Measurements from ENCODE around the gene COG3. TPM values are rescaled to one million over a fixed set of nuclear protein-coding genes. Genes with fewer than 3 reads are reported as not detected.

Gene COG3
- total and polyA plus RNA-seq, 2 donors (not counting 1 experiment from before 2014, with no cell fraction given): 24.0 to 37.5 TPM

DNA sequence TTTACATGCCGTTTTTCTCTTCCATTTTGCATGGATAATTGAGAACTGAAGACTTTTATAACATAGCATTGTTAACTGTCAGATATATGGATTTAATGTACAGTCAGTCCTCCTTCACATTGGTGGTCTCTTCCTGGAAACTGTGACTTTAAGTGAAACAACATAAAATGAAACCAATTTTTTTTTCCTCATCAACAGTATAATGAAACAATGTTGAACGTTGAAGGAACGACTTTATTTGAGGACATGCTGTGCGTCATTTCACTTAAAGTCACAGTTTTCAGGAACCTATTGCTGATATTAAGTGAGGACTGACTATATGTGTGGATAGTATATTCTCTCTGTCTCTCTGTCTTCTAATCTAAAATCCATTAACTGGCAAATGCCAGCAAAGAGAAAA lies 54.8 kb downstream of the COG3 start:
- Histone ChIP-seq H3K27me3 (ENCODE audit: control insufficient read depth, insufficient read depth, low read length) (no peaks in the 10 kb centered on the region), H3K9me3 (ENCODE audit: control insufficient read depth, insufficient read depth, low read depth, low read length) (no peaks in the 10 kb centered on the region), H3K4me2 (ENCODE audit: extremely low read depth, insufficient read depth, low read length) (no peak overlapping the region), H3K27ac (ENCODE audit: insufficient read depth, low read length) (no peak overlapping the region), H3K79me2 (ENCODE audit: control insufficient read depth, insufficient read depth, low read length) (no peaks in the 10 kb centered on the region), H2AFZ (ENCODE audit: low read length) (no peak overlapping the region), H3K36me3 (ENCODE audit: control insufficient read depth, insufficient read depth, low read length) (peaks cover 9% of the 10 kb centered on the region), H3K4me3 (replicated peaks in 1 of 4; ENCODE audit: control extremely low read depth in 1 of 4, insufficient read depth in 1 of 4, low read depth in 3 of 4, low read length in 4 of 4) (no peak overlapping the region), H3K9ac (ENCODE audit: insufficient read depth, low read length) (no peak overlapping the region), H4K20me1 (ENCODE audit: control insufficient read depth, extremely low read depth, insufficient read depth, low read length) (no peaks in the 10 kb centered on the region), H3K4me1 (ENCODE audit: control insufficient read depth, extremely low read depth, insufficient read depth, low read length) (peaks cover 3% of the 10 kb centered on the region)
- no peak for DNase-seq (ENCODE audit: low read depth in 2 of 2)
- TF ChIP-seq EZH2 (IDR thresholded peaks at IDR 0.05; ENCODE audit: low read length, missing control alignments): no peak
- TF ChIP-seq, protein P1, sequence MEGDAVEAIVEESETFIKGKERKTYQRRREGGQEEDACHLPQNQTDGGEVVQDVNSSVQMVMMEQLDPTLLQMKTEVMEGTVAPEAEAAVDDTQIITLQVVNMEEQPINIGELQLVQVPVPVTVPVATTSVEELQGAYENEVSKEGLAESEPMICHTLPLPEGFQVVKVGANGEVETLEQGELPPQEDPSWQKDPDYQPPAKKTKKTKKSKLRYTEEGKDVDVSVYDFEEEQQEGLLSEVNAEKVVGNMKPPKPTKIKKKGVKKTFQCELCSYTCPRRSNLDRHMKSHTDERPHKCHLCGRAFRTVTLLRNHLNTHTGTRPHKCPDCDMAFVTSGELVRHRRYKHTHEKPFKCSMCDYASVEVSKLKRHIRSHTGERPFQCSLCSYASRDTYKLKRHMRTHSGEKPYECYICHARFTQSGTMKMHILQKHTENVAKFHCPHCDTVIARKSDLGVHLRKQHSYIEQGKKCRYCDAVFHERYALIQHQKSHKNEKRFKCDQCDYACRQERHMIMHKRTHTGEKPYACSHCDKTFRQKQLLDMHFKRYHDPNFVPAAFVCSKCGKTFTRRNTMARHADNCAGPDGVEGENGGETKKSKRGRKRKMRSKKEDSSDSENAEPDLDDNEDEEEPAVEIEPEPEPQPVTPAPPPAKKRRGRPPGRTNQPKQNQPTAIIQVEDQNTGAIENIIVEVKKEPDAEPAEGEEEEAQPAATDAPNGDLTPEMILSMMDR (conservative IDR thresholded peaks at IDR 0.05 in 1 of 2, IDR thresholded peaks at IDR 0.05 in 1 of 2; ENCODE audit: low read depth in 1 of 2, low read length in 2 of 2): no peak

DNA sequence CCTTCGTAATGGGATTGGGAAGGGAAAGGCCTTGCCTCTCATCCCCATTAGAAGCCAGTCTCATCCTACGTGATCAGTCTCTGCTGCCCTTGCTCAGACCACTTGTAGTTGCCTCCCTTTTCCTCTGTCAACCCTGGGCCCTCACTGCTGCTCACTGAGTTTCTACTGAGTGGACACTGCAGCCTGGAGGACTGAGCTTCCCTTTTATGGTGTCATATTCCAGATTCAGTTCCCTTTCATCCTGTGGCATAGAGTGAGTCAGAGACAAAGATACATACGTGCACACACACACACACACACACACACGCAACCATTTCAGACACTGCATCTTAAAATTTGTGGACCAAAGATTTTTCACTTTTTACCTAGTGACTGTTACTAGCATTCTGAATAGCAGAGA lies 56.6 kb downstream of the COG3 start:
- Histone ChIP-seq H3K79me2 (ENCODE audit: control insufficient read depth, insufficient read depth, low read length) (no peaks in the 10 kb centered on the region), H2AFZ (ENCODE audit: low read length) (no peak overlapping the region), H3K27me3 (ENCODE audit: control insufficient read depth, insufficient read depth, low read length) (no peaks in the 10 kb centered on the region), H3K36me3 (ENCODE audit: control insufficient read depth, insufficient read depth, low read length) (peaks cover 9% of the 10 kb centered on the region), H3K9ac (ENCODE audit: insufficient read depth, low read length) (no peak overlapping the region), H3K4me1 (ENCODE audit: control insufficient read depth, extremely low read depth, insufficient read depth, low read length) (peaks cover 3% of the 10 kb centered on the region), H3K27ac (ENCODE audit: insufficient read depth, low read length) (no peak overlapping the region), H3K4me2 (ENCODE audit: extremely low read depth, insufficient read depth, low read length) (no peak overlapping the region), H4K20me1 (ENCODE audit: control insufficient read depth, extremely low read depth, insufficient read depth, low read length) (no peaks in the 10 kb centered on the region), H3K9me3 (ENCODE audit: control insufficient read depth, insufficient read depth, low read depth, low read length) (no peaks in the 10 kb centered on the region), H3K4me3 (replicated peaks in 1 of 4; ENCODE audit: control extremely low read depth in 1 of 4, insufficient read depth in 1 of 4, low read depth in 3 of 4, low read length in 4 of 4) (no peak overlapping the region)
- TF ChIP-seq EZH2 (IDR thresholded peaks at IDR 0.05; ENCODE audit: low read length, missing control alignments): no peak
- TF ChIP-seq, protein P1 (conservative IDR thresholded peaks at IDR 0.05 in 1 of 2, IDR thresholded peaks at IDR 0.05 in 1 of 2; ENCODE audit: low read depth in 1 of 2, low read length in 2 of 2): no peak
- peak; percentile 60 for DNase-seq (ENCODE audit: low read depth in 2 of 2)

DNA sequence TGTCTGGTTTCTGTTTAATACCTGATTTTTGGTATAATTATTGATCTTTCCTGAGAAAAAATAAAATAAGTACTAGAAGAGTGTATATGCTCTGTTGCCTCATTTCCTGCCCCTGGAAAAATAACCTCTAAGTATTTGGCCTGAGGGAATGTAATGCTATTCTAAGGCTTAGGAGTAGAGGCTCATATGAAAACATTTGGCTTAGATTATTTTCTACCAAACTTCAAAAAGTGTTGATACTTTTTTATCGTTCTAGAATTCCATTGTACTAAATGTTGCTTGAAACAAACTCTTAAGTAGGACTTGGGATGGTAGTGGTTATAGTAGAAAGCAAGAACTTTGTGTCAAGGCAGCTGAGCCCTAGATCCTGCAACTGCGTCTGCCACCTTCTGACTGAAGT lies 57.8 kb downstream of the COG3 start:
- no peaks in the 10 kb centered on the region for H3K27me3 ChIP-seq (ENCODE audit: control insufficient read depth, insufficient read depth, low read length)
- H3K4me1 ChIP-seq (ENCODE audit: control insufficient read depth, extremely low read depth, insufficient read depth, low read length): peaks cover 4% of the 10 kb centered on the region
- DNase-seq (ENCODE audit: low read depth in 2 of 2): no peak
- no peaks in the 10 kb centered on the region for H3K79me2 ChIP-seq (ENCODE audit: control insufficient read depth, insufficient read depth, low read length)
- H3K4me2 ChIP-seq (ENCODE audit: extremely low read depth, insufficient read depth, low read length): no peak overlapping the region
- no peak overlapping the region for H3K9ac ChIP-seq (ENCODE audit: insufficient read depth, low read length)
- H2AFZ ChIP-seq (ENCODE audit: low read length): no peak overlapping the region
- no peak overlapping the region for H3K27ac ChIP-seq (ENCODE audit: insufficient read depth, low read length)
- no peaks in the 10 kb centered on the region for H4K20me1 ChIP-seq (ENCODE audit: control insufficient read depth, extremely low read depth, insufficient read depth, low read length)
- H3K36me3 ChIP-seq (ENCODE audit: control insufficient read depth, insufficient read depth, low read length): peaks cover 9% of the 10 kb centered on the region
- TF ChIP-seq, protein P1 (conservative IDR thresholded peaks at IDR 0.05 in 1 of 2, IDR thresholded peaks at IDR 0.05 in 1 of 2; ENCODE audit: low read depth in 1 of 2, low read length in 2 of 2): no peak
- no peak for TF ChIP-seq EZH2 (IDR thresholded peaks at IDR 0.05; ENCODE audit: low read length, missing control alignments)
- no peak overlapping the region for H3K4me3 ChIP-seq (replicated peaks in 1 of 4; ENCODE audit: control extremely low read depth in 1 of 4, insufficient read depth in 1 of 4, low read depth in 3 of 4, low read length in 4 of 4)
- no peaks in the 10 kb centered on the region for H3K9me3 ChIP-seq (ENCODE audit: control insufficient read depth, insufficient read depth, low read depth, low read length)

Measured in fibroblast of lung (primary cell).